GM12878 (cell line): ENCODE data around the gene DAZAP1. TPM values are rescaled to one million over a fixed set of nuclear protein-coding genes. Genes with fewer than 3 reads are reported as not detected.

Source experiments
- KLF5 ChIP-seq: fragments of 450-650 bp; IDR thresholded peaks from 2 replicates; pipeline ENCODE4 v1.6.1; 2014; ENCODE audit warnings: mild to moderate bottlenecking; ENCODE audit not compliant: partially characterized antibody
- LARP7 ChIP-seq: fragments of 450-650 bp; IDR thresholded peaks from 2 replicates; pipeline ENCODE4 v1.6.1; 2017; ENCODE audit warnings: mild to moderate bottlenecking
- NR2F1 ChIP-seq: fragments of 450-650 bp; conservative IDR thresholded peaks from 2 replicates; pipeline ENCODE4 v1.6.1; 2017; ENCODE audit warnings: mild to moderate bottlenecking
- PKNOX1 ChIP-seq: fragments of 450-650 bp; IDR thresholded peaks from 2 replicates; pipeline ENCODE4 v1.6.1; 2016; ENCODE audit warnings: mild to moderate bottlenecking
- USF1 ChIP-seq: IDR thresholded peaks from 2 replicates; pipeline ENCODE4 v1.6.1; 2011; ENCODE audit warnings: borderline replicate concordance, low read depth, mild to moderate bottlenecking, moderate library complexity, mixed read lengths, low read length; ENCODE audit not compliant: insufficient read depth; ENCODE audit errors: extremely low read length
- ZNF592 ChIP-seq: fragments of 450-650 bp; IDR thresholded peaks from 2 replicates; pipeline ENCODE4 v1.6.1; 2017; ENCODE audit warnings: mild to moderate bottlenecking, moderate library complexity
- polyA plus RNA-seq, 11 experiments: library from polyadenylated mRNA; depleted of rRNA in 4 of 11; unstranded in 6 of 11; stranded (reverse) in 5 of 11; fragments of >200 nt; fragmentation: Nextera tagmentation in 4 of 11; fragmentation: Illumina TruSeq in 1 of 11; extraction: Ambion mirVana in 4 of 11; extraction: Trizol in 1 of 11; gene quantifications; 1 replicate in 1 of 11; 2 replicates in 10 of 11; pipeline versions ENCODE4 v1.2.1 to v1.2.3, GENCODE V29; 2011 to 2016; ENCODE audit warnings: inconsistent platforms in 2 of 11, missing spikeins in 2 of 11, low read depth in 1 of 11
- total RNA-seq, 4 experiments: library from RNA; depleted of rRNA in 3 of 4; stranded (reverse); fragments of >200 nt in 3 of 4; fragmentation: Illumina TruSeq in 1 of 4; extraction: Trizol in 1 of 4; gene quantifications; 2 replicates each; pipeline versions ENCODE4 v1.2.1 to v1.2.3, GENCODE V29; 2013 to 2021

Gene DAZAP1
- total and polyA plus RNA-seq, 10 of the 15 experiments (the other 5 are each of a cell fraction or from before 2014, with no cell fraction given): 9.9 to 240 (median 92.3) TPM

- peak; percentile 44; the same call in 1 of the 2 replicates for TF ChIP-seq ZNF592
- peak; percentile 5; the same call in 1 of the 2 replicates for TF ChIP-seq PKNOX1
- peak; percentile 75 for TF ChIP-seq KLF5
- TF ChIP-seq NR2F1: no peak; the same call in 1 of the 2 replicates
- TF ChIP-seq USF1: peak; percentile 80
- peak; percentile 61; the same call in 1 of the 2 replicates for TF ChIP-seq LARP7
Observed at GRCh38 chr19:1406774-1407527, 435 bp upstream of the DAZAP1 start (continued).
